ENCODE data around the gene CARF.
A peak's percentile ranks its signal among the peaks of the same experiment; 100 is the strongest.
"Not testable (repeated sequence)": the region's sequence is repeated elsewhere in the genome, so short reads cannot be mapped to it uniquely, and the experiment has no call there.

The CARF gene

DNA sequence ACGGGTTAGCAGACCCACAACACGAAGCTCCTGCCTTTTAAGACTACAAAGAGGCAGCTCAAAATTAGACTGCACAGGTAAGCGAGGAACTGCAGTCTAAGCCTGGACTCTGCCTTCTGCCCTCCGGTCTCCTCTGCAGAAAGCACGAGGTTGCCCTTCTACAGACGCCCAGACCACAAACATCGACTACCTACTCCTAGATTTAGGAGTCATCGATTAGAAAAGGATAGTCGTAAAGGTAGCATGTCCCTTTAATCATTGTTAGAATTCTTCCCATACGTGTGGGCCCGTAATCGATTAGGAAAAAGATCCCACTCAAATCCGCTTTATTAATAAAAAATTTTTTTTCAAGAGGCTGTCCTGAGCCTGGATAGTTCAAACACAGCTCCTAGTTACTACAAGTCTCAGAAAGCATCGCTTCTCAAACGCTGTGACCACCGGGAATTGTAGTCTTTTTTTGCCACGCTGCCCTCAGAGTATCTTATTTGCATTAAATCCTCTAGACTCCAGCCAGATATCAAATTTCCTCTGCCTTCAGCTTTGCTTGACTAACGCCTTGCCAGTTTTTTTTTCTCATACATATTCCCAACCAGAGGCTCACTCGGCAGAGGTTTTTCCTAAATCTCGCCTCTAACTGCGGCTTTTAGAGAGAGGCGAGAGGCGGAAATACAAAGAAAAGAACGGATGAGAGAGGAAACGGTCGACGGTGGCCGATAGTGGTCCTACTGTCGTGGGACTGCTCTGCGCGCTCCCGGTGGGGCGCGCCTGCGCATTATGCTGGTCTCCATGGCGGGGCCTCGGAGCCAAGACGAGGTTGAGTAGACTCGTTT lies at the start of gene CARF, which contains the start of gene WDR12:
TSS of gene CARF (plus strand) at position 764 of the 830 bp plus-strand sequence. CDS start 29,628 bp downstream, outside the sequence.
TSS of gene WDR12 (minus strand) at position 162 of the 830 bp plus-strand sequence. CDS start 197 bp downstream, outside the sequence.
- peak; percentile 89 for DNase-seq (ENCODE audit: low read depth)

DNA sequence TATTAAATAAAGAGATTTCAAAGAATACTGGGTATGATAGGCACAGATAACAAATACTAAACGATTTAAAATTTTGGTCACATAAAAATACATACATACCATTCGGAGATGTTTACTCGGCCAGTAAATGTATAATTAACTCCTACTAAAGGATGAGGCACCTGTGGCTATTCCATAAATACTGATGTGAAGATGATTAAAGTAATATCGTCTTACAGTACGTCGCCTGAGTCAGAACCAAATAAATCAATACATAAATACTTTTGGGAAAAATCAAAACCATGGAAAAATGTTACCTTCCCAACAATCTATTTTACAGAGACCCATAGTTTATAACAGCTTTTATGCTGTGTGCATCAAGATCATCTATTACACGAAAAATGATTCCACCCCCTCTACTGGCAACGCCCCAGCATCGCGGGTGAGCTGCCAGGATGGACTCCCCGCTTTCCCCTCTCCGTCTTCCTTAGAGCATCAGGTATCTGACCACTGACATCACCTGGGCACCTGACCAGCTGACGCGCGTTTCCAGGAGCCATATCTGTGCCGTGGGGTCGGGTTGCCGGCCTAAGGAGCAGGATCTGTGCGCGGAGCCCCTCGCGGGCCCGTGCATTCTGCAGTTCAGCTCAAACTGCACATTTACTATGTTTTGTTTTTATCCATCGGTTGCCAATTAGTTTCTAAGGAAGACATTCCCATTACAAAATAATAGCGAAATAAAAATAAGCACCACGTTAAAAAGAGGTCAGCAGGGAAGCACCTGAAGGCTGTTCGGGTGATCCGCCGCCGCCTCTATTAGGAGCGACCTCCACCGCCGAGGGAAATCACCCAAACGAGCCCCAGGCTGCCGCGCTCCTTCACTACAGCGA lies 41.4 kb upstream of the CARF start:
- DNase-seq (ENCODE audit: low read depth): no peak

- DNase-seq (ENCODE audit: low read depth): peak; percentile 20
These were observed 40.6 kb upstream of the CARF start, which contains the start of gene ICA1L for GRCh38 chr2:202871300-202872141. Gene ICA1L (minus strand): TSS chr2:202871766. CDS start chr2:202829009, 42,757 bp downstream.

- DNase-seq (ENCODE audit: low read depth): no peak
These were observed 34.4 kb upstream of the CARF start for GRCh38 chr2:202877699-202878098.

GRCh38 chr2:202881570-202881969 lies 30.5 kb upstream of the CARF start:
- no peak for DNase-seq (ENCODE audit: low read depth)

DNA sequence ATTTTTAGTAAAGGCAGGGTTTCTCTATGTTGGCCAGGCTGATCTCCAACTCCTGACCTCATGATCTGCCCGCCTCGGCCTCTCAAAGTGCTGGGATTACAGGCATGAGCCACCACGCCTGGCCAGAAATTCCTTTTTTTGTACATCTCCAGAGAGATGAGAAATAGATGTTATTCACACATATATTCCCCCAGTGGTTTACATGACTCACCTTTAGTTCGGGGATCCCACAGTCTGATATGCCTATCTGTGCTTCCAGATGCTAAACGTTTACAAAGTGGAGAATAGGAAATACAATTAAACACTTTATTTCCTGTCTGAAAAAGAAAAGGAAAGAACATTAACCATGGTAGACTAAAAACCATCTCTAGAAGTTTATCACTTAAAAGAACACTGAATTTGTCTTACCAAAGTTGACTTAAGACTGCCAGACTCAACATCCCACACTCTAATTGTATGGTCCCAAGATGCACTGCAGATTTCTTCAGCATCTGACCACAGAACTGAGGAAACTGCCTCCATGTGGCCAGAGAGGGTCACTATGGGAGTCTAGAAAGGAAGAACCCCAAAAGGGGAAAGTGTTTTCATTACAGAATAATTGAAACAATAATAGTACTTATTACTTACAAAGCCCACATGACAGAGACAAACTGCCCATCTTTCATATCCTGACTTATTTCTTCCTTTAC lies 27.9 kb upstream of the CARF start:
- DNase-seq (ENCODE audit: low read depth): peak; percentile 19

DNA sequence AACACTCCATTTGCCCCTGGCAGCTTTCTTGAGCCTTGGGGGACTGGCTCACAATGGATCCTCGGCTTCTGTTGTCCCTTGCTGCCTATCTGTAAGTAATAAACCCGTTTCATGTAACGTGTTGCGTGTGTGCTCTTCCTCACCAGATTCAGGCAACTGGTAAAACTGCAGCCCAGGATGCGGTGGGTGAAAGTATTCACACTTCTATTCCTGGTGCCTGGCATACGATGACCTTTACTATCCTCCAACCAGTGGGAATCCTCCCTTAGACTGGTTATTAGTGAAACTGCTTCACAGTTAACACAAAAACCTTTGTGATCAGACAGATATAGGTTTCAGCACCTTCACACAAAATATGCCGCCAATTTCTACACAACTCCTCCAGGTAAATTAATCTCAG lies 26.9 kb upstream of the CARF start:
- DNase-seq (ENCODE audit: low read depth): no peak

- DNase-seq (ENCODE audit: low read depth): not testable (repeated sequence)
These were observed 6.6 kb upstream of the CARF start for GRCh38 chr2:202905507-202905906.

DNA sequence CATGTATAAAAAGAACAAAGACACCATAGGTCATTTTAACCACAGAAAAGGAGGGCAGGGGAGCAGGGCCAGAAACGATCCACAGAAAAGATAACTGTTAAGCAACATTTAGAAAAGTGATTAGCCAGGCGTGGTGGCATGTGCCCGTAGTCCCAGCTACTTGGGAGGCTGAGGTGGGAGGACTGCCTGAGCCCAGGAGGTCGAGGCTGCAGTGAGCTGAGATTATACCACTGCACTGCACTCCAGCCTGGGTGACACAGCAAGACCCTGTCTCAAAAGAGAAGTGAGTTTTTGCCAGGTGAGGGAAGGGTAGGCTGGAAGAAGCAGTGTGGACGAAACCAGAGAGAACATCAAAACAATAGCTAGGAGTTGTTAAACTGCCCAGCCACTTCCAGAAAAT lies 3.9 kb upstream of the CARF start:
- no peak for DNase-seq (ENCODE audit: low read depth)

- DNase-seq (ENCODE audit: low read depth): no peak
These were observed 2.5 kb upstream of the CARF start for GRCh38 chr2:202909394-202910192.

GRCh38 chr2:202910250-202910649 lies 1.8 kb upstream of the CARF start:
- DNase-seq (ENCODE audit: low read depth): not testable (repeated sequence)

- no peak for DNase-seq (ENCODE audit: low read depth)
These were observed 1.4 kb upstream of the CARF start for GRCh38 chr2:202910698-202911097.

DNA sequence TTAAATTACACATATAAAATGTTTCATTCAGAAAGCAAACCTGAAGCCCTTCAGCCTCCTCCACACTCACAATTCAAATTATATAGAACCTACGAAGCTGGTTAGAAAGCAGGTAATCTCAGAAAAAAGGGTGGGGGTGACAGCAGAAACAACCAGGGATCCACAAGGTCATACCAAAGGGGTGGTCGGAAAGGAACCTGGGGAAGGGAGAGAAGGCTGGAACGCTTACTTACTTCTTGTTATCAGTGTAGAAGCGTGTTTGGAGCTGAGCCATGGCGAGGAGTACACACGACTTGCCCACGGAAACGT lies 918 bp upstream of the CARF start:
- DNase-seq (ENCODE audit: low read depth): no peak

- not testable (repeated sequence) for DNase-seq (ENCODE audit: low read depth)
These were observed 497 bp downstream of the CARF start for GRCh38 chr2:202912342-202913201.

DNA sequence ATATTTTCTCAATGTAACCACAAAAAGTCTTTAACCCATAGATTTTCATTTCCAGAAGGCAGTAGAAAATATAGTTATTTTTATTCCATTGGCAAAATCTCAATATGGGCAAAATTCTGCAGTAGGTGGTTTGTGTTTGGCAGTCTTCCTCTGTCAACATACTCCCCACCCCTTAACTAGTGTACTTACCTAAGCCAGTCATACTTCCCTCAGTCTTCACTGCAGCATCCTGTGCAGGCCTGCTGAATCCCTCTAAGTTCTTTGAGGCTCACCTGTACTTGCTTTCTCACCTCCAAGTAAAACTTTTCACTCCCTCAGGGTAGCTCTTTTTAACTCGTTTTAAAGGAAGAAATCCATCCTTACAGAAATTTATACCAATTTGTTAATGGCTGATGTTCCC lies 6.8 kb downstream of the CARF start:
- no peak for DNase-seq (ENCODE audit: low read depth)

DNA sequence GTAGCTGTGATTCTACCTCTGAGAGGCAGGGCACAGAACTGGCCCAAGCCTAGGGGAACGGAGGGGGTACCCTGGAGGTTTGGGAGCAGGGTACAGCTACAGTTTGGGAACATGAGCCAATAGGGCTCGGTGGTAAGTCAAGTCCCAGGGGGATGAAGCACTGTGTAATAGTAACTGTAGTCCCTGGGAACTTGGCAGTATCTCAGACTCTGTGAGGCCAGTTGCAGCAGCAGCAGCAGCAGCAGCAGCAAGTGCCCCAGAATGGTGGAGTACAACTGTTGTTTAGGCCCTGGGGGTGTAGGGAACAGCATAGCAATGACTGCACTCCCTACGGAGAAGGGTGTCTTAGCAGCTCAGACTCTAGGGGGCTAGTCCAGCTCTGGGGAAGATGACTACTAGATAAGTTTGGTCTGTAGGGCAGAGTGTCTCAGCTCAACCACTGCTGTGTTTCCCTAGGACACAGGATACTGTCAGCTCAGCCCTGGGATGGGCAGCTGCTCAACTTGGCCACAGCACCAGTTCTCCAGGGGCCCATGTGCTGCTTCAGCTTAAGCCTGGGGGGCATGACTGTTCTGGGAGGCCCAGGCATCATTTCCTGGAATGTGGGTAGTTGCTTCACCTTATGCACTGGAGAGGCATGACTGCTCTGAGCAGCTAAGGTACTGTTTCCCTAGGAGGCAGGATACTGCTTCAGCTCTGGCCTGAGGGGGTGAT lies 20.5 kb downstream of the CARF start:
- peak; percentile 53 for DNase-seq (ENCODE audit: low read depth)

- DNase-seq (ENCODE audit: low read depth): no peak
These were observed 21.1 kb downstream of the CARF start for GRCh38 chr2:202933139-202933510.

DNA sequence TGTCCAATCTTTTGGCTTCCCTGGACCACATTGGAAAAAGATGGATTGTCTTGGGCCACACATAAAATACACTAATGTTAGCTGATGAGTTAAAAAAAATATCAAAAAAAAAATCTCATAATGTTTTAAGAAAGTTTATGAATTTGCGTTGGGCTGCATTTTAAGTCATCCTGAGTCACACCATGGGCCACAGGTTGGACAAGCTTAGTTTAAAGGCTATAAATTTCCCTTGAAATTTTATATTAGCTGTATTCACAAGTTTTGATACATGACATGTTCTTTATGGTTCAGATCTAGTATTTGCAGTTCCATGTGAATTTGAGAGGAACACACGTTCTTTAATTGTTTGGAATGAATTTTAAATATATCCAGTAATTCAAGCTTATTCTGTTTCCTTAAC lies 21.9 kb downstream of the CARF start:
- DNase-seq (ENCODE audit: low read depth): no peak

DNA sequence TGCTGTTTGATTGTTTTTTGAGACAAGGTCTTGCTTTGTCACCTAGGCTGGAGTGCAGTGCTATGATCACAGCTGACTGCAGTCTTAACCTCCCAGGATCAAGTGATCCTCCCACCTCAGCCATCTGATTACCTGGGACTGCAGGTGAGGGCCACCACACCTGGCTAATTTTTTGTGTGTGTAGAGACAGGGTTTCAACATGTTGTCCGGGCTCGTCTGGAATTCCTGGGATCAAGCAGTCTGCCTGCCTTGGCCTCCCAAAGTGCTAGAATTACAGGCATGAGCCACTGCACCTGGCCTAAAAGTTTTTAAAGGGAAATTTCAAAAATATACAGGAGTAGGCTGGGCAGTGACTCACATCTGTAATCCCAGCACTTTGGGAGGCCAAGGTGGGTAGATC lies 22.4 kb downstream of the CARF start:
- DNase-seq (ENCODE audit: low read depth): no peak
